Retinal pigment epithelial cell (primary cell): Measurements from ENCODE around the gene GALNT9.

Source experiments
- DNase-seq: peaks from one replicate; pipeline ENCODE4 v3.0.0-alpha.2; 2010; ENCODE audit warnings: low read depth
- H3K4me3 ChIP-seq: 2 replicates; pipeline ENCODE4 v1.5.1; 2011; ENCODE audit warnings: mild to moderate bottlenecking, low read length, control low read depth, moderate library complexity
- TF ChIP-seq, protein P1 (sequence below): conservative IDR thresholded peaks from 2 replicates; pipeline ENCODE4 v1.5.1; 2011; ENCODE audit warnings: low read depth, low read length, control low read depth, inconsistent platforms

Gene GALNT9

DNA sequence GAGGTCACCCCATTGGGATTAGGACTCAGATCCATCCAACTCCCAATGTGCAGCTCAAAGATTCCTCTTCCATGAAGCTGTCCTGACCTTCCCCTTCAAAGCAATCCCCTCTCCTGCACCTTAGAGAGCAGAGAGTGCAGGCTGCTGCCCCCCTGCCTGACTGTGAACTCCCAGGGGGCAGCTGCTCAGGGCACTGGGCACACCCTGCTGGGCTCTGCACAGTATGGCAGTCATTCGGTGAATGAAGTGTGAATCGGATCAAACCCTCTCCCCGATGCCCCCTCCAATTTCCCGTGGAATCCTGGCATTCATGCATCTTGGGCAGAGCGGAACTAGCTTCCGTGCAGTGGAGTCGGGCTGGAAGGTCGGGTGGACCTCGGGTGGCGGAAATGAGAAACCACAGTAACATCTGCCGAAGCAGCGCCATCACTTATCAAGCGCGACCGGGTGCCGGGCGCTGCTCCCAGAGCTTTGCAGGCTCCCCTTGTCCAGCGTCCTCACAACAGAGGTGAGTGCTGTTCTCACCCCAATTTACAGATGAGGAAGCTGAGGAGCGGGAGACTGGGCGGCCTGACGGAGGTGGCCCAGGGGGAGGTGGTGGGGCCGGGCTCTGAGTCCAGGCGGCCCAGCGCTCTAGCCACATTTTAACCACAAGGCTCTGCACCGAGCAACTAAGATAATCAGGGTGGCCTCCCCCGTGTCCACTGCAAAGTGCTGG, 14.7 kb downstream of the GALNT9 start:
- no peak overlapping the region for H3K4me3 ChIP-seq
- TF ChIP-seq, protein P1, sequence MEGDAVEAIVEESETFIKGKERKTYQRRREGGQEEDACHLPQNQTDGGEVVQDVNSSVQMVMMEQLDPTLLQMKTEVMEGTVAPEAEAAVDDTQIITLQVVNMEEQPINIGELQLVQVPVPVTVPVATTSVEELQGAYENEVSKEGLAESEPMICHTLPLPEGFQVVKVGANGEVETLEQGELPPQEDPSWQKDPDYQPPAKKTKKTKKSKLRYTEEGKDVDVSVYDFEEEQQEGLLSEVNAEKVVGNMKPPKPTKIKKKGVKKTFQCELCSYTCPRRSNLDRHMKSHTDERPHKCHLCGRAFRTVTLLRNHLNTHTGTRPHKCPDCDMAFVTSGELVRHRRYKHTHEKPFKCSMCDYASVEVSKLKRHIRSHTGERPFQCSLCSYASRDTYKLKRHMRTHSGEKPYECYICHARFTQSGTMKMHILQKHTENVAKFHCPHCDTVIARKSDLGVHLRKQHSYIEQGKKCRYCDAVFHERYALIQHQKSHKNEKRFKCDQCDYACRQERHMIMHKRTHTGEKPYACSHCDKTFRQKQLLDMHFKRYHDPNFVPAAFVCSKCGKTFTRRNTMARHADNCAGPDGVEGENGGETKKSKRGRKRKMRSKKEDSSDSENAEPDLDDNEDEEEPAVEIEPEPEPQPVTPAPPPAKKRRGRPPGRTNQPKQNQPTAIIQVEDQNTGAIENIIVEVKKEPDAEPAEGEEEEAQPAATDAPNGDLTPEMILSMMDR: no peak
- DNase-seq: no peak

DNA sequence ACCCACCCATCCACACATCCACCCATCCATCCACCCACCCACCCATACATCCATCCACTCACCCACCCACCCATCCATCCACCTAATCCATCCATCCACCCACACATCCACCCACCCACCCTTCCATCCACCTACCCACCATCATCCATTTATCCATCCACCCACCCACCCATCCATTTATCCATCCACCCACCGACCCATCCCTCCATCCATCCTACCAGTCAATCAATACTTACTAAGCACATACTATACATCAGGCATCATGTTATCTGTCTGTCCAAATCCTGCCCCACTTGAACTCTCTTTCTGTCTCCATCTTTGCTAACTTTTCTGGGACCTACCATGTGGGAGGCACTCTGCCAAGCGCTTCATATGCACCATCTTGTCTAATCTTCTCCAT, 15.4 kb downstream of the GALNT9 start:
- TF ChIP-seq, protein P1: no peak
- DNase-seq: no peak
- no peak overlapping the region for H3K4me3 ChIP-seq

DNA sequence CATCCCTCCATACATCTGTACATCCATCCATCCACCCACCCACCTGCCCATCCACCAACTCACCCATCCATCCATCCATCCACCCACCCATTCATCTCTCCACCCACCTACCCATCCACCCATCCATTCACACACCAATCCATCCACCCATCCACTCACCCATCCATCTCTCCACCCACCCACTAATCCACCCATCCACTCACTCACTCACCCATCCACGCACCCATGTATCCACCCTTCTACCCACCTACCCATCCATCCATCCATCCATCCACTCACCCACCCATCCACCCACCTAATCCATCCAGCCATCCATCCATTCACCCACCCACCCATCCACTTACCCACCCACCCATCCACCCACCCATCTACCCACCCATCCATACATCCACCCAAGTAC, 16.2 kb downstream of the GALNT9 start:
- H3K4me3 ChIP-seq: no peak overlapping the region
- no peak for DNase-seq
- TF ChIP-seq, protein P1: no peak

DNA sequence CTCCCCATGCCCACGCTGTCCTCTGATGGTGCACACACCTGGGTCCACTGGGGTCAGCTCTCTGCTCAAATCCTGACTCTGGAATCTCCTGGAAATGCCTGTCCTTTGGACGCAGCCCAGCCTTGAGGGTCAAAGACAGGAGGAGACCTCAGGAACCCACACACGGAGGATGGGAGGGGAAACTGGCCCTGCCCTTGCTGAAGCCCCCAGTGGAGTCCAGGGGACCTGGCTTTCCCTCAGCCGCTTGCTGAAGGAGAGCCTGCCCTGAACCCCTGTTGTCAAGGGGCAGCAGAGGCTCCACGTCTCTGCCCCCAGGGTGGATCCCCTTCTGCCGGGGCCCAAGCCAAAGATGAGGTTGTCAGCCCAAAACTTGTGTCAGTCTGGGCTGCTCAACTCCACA, 16.9 kb downstream of the GALNT9 start:
- H3K4me3 ChIP-seq: no peak overlapping the region
- DNase-seq: no peak
- TF ChIP-seq, protein P1: no peak

DNA sequence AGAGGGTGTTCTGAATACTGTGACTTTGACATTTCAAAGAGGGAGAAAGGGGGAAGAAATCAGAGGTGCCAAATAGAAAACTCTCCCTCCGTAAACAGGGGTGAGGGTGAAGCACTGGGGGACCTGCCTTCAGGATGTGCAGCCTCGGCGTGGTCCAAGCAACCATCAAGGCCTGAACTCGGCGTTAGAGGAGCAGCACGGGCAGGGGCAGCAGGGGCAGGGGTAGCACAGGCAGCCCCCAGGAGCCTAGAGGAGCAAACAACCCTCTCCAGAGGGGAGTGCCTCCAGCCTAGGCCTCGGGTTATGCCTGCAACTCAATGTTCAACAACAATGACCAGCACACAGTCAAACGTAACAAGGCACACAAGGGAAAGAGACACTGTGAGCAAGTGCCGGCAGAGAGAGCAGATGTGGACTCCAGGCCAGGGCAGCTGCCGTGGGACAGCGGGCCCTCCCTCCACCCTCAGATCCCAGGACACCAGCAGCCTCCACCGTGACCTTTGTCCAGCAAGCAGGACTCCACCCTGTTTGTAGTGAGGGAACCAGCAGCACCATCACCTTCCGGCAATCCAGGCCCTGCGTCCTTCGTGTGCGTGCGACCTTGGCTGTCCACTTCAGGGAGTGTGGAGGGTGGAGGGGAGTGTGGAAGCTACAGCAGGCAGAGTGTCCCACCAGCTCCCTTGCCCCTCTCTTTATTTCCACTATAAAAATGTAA, 18.0 kb downstream of the GALNT9 start:
- TF ChIP-seq, protein P1: no peak
- no peak for DNase-seq
- H3K4me3 ChIP-seq: no peak overlapping the region

DNA sequence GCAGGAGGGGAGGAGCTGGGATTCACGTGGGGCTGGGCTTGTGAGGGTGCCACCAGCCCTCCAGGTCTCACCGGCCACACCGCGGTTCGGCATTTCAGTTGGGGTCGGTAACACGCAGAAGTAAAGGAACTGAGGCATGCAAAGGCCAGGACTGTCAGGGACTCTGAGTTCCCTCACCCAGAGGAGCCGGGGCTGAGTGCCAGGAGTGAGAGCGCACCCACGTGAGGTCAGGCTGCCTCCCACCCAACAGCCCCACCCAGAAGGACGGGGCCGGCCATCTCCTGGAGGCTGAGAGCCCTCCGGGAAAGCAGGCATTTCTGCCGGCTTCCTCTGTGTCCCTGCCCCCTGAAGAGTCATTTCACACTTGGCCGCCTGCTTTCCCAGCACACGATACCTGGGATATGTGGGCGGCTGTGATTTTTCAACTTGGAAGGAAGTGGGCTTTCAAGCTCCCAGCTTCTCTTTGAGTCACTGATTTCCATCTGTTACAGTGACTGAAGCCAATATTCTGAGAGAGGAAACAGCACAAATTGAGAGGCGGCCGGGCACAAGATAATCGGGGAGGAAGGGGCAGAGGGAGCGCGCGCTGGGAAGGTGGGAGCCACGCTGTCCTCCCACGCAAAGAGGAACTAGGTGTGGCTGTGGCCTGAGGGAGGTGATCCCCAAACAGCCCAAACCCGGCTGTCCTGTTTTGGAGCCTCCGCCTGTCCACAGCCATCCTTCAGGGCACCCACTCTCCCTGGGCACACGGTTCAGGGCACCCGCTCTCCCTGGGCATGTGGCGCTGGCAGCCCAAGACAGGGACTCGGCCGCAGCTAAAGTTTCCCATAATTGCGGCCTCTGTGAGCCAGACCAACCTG, 19.0 kb downstream of the GALNT9 start:
- TF ChIP-seq, protein P1: no peak
- DNase-seq: no peak
- no peak overlapping the region for H3K4me3 ChIP-seq
